Upper lobe of left lung (tissue), 4 donors: Measurements from ENCODE around the gene NUDT3.

Experiments
- EP300 ChIP-seq, 4 donors: sonication (generic); formaldehyde crosslinking; IDR thresholded peaks; one replicate each; pipeline ENCODE4 v1.5.1; 2017; ENCODE audit warnings: antibody characterized with exemption in 4 of 4, control low read depth in 2 of 4
- POLR2AphosphoS5 ChIP-seq, 2 donors: sonication (generic); formaldehyde crosslinking; IDR thresholded peaks; one replicate each; pipeline ENCODE4 v1.5.1; 2017; ENCODE audit warnings: antibody characterized with exemption in 2 of 2
- TF ChIP-seq, protein P1 (sequence below), 6 experiments: fragments of 450-650 bp in 4 of 6; fragments of 200-600 bp in 2 of 6; sonication (generic) in 2 of 6; IDR thresholded peaks; one replicate each; pipeline ENCODE4 v1.5.1; 2016 to 2019; ENCODE audit warnings: antibody characterized with exemption in 6 of 6

DNA sequence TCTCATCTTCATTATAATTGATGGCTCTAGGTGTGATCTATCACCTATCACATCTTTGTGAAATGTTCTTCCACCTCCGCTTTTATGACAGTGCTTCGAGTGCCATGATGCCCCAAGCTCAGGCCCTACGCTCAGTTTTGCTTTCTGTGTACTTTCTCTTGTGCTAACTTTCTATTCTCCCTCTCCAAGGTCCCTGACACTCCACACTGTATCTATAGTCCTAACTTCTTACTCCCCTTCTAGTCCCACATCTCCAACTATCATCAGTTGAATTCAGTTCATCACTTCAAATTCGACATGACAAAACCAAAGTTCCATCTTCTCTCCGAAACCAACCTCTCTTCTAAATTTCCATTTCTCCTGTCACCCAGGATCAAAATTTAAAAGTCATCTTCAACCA, 16.6 kb downstream of the NUDT3 start:
- TF ChIP-seq EP300 (IDR thresholded peaks at IDR 0.05) (no peak), POLR2AphosphoS5 (IDR thresholded peaks at IDR 0.05) (no peak)
- TF ChIP-seq, protein P1, sequence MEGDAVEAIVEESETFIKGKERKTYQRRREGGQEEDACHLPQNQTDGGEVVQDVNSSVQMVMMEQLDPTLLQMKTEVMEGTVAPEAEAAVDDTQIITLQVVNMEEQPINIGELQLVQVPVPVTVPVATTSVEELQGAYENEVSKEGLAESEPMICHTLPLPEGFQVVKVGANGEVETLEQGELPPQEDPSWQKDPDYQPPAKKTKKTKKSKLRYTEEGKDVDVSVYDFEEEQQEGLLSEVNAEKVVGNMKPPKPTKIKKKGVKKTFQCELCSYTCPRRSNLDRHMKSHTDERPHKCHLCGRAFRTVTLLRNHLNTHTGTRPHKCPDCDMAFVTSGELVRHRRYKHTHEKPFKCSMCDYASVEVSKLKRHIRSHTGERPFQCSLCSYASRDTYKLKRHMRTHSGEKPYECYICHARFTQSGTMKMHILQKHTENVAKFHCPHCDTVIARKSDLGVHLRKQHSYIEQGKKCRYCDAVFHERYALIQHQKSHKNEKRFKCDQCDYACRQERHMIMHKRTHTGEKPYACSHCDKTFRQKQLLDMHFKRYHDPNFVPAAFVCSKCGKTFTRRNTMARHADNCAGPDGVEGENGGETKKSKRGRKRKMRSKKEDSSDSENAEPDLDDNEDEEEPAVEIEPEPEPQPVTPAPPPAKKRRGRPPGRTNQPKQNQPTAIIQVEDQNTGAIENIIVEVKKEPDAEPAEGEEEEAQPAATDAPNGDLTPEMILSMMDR (IDR thresholded peaks at IDR 0.05), result no peak
